T-cell (primary cell): ENCODE measurements around the gene TYK2. TPM values are rescaled to one million over a fixed set of nuclear protein-coding genes. Genes with fewer than 3 reads are reported as not detected.
"Not testable (repeated sequence)": the region's sequence is repeated elsewhere in the genome, so short reads cannot be mapped to it uniquely, and the experiment has no call there.

Experiments
- ATAC-seq, 4 experiments: fragments of 200-7000 bp in 3 of 4; fragments of 150-1000 bp in 1 of 4; cut with Tn5 transposase; replicated peaks in 1 of 4; 1 replicate in 3 of 4; 2 replicates in 1 of 4; pipeline ENCODE4 v1.10.0; 2021; ENCODE audit warnings: moderate library complexity in 3 of 4, mild to moderate bottlenecking in 2 of 4, moderate number of reproducible peaks in 1 of 4
- CTCF ChIA-PET, 2 donors: fragments of 300-600 bp; sonication (Branson Sonifier 250); formaldehyde crosslinking; loops; one replicate each; lab custom pipeline; 2022; ENCODE audit warnings: antibody characterized with exemption in 2 of 2; lab: Charles Lee
- POLR2A ChIA-PET, 2 donors: fragments of 300-600 bp; sonication (Branson Sonifier 250); formaldehyde crosslinking; loops; one replicate each; lab custom pipeline; 2022; ENCODE audit warnings: antibody characterized with exemption in 2 of 2; lab: Charles Lee
- DNase-seq, 35 experiments: peaks; one replicate each; pipeline versions ENCODE4 v3.0.0 to v3.0.0-alpha.2; 2013 to 2023
- H3K27ac ChIP-seq: one replicate; pipeline ENCODE4 v1.5.1; 2013; ENCODE audit warnings: low read length
- H3K27me3 ChIP-seq, 2 experiments: replicated peaks in 1 of 2; 1 replicate in 1 of 2; 2 replicates in 1 of 2; pipeline versions ENCODE4 v1.6.1 to v1.7.0; 2013; ENCODE audit warnings: low read length in 1 of 2, mixed read lengths in 1 of 2; ENCODE audit not compliant: control insufficient read depth in 2 of 2, insufficient read depth in 2 of 2; ENCODE audit errors: extremely low read depth in 1 of 2
- H3K36me3 ChIP-seq, 2 donors: 1 replicate in 1 of 2; 2 replicates in 1 of 2; pipeline versions ENCODE4 v1.6.1 to v1.7.0; 2013; ENCODE audit warnings: low read length in 1 of 2; ENCODE audit not compliant: control insufficient read depth in 2 of 2, insufficient read depth in 1 of 2; ENCODE audit errors: extremely low read depth in 1 of 2
- H3K4me1 ChIP-seq, 2 experiments: 1 replicate in 1 of 2; 2 replicates in 1 of 2; pipeline versions ENCODE4 v1.6.1 to v1.7.0; 2013; ENCODE audit warnings: low read length in 2 of 2, mixed read lengths in 1 of 2; ENCODE audit not compliant: insufficient read depth in 2 of 2, control insufficient read depth in 1 of 2; ENCODE audit errors: extremely low read depth in 1 of 2
- H3K4me3 ChIP-seq, 2 donors: 1 replicate in 1 of 2; 2 replicates in 1 of 2; pipeline versions ENCODE4 v1.5.1 to v1.7.0; 2013; ENCODE audit warnings: mild to moderate bottlenecking in 2 of 2, low read length in 1 of 2, moderate library complexity in 1 of 2; ENCODE audit not compliant: control insufficient read depth in 1 of 2; ENCODE audit errors: extremely low read depth in 1 of 2
- H3K9me3 ChIP-seq: 2 replicates; pipeline ENCODE4 v1.7.0; 2013
- H3K27ac Mint-ChIP-seq, 2 donors: one replicate each; pipeline ENCODE4 v1.8.0; 2020 to 2021; ENCODE audit warnings: mild to moderate bottlenecking in 2 of 2, mixed read lengths in 2 of 2
- H3K27me3 Mint-ChIP-seq, 2 donors: one replicate each; pipeline ENCODE4 v1.8.0; 2021 to 2022; ENCODE audit warnings: mixed read lengths in 2 of 2
- H3K36me3 Mint-ChIP-seq: one replicate; pipeline ENCODE4 v1.8.0; 2021; ENCODE audit warnings: mixed read lengths
- H3K4me1 Mint-ChIP-seq, 3 donors: one replicate each; pipeline ENCODE4 v1.8.0; 2020 to 2022; ENCODE audit warnings: mixed read lengths in 3 of 3, mild to moderate bottlenecking in 1 of 3
- H3K4me3 Mint-ChIP-seq, 3 donors: one replicate each; pipeline ENCODE4 v1.8.0; 2020 to 2022; ENCODE audit warnings: mild to moderate bottlenecking in 3 of 3, mixed read lengths in 3 of 3, moderate library complexity in 3 of 3
- H3K9me3 Mint-ChIP-seq, 3 donors: one replicate each; pipeline ENCODE4 v1.8.0; 2020 to 2022; ENCODE audit warnings: mixed read lengths in 3 of 3
- WGBS: methylation state at CpG from one replicate; pipeline ENCODE4 v1.1.5; 2013; ENCODE audit warnings: missing lambda C conversion rate; ENCODE audit not compliant: insufficient coverage; 5-methylcytosine and 5-hydroxymethylcytosine counted together
- total RNA-seq, 35 experiments: library from RNA in 6 of 35; stranded (reverse) in 6 of 35; fragments of 120-200 nt in 1 of 35; gene quantifications; one replicate each; pipeline versions ENCODE4 v1.2.1 to v1.2.4 and lab custom pipeline; 2013 to 2026

TYK2 gene
- total RNA-seq, 5 donors from 2014 or later (not counting 1 experiment from before 2014, with no cell fraction given): 277 to 346 (median 323) TPM

DNA sequence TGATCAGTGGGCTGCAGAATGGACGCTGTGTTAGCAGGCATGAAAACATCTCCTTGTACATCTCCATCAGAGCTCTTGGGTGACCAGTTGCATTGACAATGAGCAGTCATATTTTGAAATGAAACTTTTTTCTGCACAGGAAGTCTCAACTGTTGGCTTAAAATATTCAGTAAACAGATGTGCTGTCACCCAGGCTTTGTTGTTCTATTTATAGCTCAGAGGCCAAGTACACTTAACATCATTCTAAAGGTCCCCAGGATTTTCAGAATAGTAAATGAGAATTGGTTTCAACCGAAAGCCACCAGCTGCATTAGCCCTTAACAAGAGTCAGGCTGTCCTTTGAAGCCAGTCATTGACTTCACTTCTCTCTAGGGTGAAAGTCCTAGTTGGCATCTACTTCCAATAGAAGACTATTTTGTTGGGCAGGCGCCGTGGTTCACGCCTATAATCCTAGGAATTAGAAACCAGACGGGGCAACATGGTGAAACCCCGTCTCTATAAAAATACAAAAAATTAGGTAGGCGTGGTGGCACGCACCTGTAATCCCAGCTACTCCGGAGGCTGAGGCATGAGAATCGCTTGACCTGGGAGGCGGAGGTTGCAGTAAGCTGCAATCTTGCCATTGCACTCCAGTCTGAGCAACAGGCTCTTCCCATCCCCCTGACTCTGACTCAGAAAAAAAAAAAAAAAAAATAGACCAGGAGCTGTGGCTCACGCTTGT, 32.0 kb upstream of the TYK2 start:
- H3K27me3 ChIP-seq: peaks cover 0 to 17% of the 10 kb centered on the region in 2 experiments
- H3K4me1 ChIP-seq: peaks cover 19 to 75% of the 10 kb centered on the region in 2 experiments
- H3K4me3 ChIP-seq: no peak overlapping the region
- CTCF ChIA-PET: interaction anchor here (0.6 to 1.4 kb wide), 10 partner anchors 9 to 1872 kb away, joined by 3 to 9 read pairs (median 3); partner anchors contain the start of genes CDC37 (in 1 of the 2) and ICAM1 (in 1 of the 2)
- DNase-seq (peak in 2 of 35 experiments; percentile 21 to 69), ATAC-seq (peak in 3 of 4 experiments; percentile 12 to 27 (median 27))
- Mint-ChIP-seq H3K9me3 (no peaks in the 10 kb centered on the region), H3K27ac (peak overlapping the region; percentile 77 to 80), H3K27me3 (peaks cover 4 to 8% of the 10 kb centered on the region in 2 donors), H3K4me3 (peak overlapping the region in 2 of 3 donors; percentile 8 to 41), H3K36me3 (no peaks in the 10 kb centered on the region), H3K4me1 (peaks cover 48 to 64% (median 59%) of the 10 kb centered on the region in 3 donors)
- H3K27ac ChIP-seq: peak overlapping the region; percentile 77
- POLR2A ChIA-PET: interaction anchor here (0.6 to 2.0 kb wide), 4 partner anchors 9 to 312 kb away, joined by 3 to 6 read pairs (median 4); partner anchors contain the start of gene CDC37 (in 1 of the 2)
- 39% methylated on average over 10 of the region's 13 CpGs for WGBS
- H3K36me3 ChIP-seq: no peaks in the 10 kb centered on the region
- H3K9me3 ChIP-seq: no peaks in the 10 kb centered on the region

GRCh38 chr19:10411224-10411623, 30.9 kb upstream of the TYK2 start:
- H3K9me3 Mint-ChIP-seq, H3K9me3 ChIP-seq, ATAC-seq, H3K27ac ChIP-seq, H3K36me3 ChIP-seq, POLR2A ChIA-PET, H3K27me3 Mint-ChIP-seq, H3K4me3 ChIP-seq, H3K4me3 Mint-ChIP-seq, H3K27me3 ChIP-seq, DNase-seq, H3K36me3 Mint-ChIP-seq: not testable (repeated sequence)
- 86% methylated on average over 4 of the region's 5 CpGs for WGBS
- peak overlapping the region; percentile 74 to 77 for H3K27ac Mint-ChIP-seq
- peaks cover 22 to 75% of the 10 kb centered on the region in 2 experiments for H3K4me1 ChIP-seq
- CTCF ChIA-PET: interaction anchor here in 1 of 2 donors (1.1 kb wide), 1 partner anchor 24 kb away, joined by 3 read pairs; no protein-coding TSS in a partner anchor
- peaks cover 50 to 68% (median 61%) of the 10 kb centered on the region in 3 donors for H3K4me1 Mint-ChIP-seq

DNA sequence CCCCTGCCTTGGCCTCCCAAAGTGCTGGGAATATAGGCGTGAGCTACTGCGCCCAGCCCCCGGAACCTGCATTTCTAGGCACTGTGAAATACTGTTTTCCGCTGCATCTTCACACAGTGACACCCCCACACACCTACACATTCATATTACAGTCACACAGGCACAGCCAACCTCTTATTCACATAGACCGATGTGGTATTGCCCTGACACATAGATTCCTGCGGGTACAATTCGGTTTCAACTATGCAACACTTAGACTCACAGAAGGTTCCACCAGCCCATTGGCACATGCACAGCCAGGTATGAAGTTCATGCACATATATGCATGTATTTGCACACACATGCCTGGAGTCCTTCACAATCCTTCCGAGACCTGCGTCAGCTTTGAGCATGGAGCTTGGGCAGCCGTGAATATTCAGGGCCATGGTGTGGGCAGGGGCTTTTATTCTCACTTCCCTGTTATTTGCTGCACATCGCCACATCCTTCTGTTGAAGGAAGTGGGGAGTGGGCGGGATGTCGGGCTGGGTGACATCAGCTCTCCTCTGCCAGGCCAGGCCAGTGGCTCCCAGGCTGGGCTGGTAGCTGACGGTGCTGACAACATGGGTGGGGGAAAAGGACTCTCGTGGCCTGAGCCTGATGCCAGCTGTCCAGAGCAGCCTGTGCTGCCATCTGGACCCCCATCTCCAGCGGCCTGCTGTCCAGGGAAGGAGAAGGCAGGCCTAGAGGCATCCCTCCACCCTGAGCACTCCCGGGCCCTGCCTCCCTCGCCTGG, 28.3 kb upstream of the TYK2 start:
- peak overlapping the region; percentile 87 to 88 for H3K27ac Mint-ChIP-seq
- ATAC-seq (peak; percentile 25 to 52 (median 38)), DNase-seq (peak in 29 of 35 experiments; percentile 37 to 69 (median 54))
- no peaks in the 10 kb centered on the region for H3K9me3 ChIP-seq
- CTCF ChIA-PET: interaction anchor here (0.5 to 1.5 kb wide), 6 partner anchors 12 to 428 kb away, joined by 3 to 6 read pairs (median 4); partner anchors contain the start of genes PDE4A (in 1 of the 2) and RAVER1 (in 1 of the 2)
- no peaks in the 10 kb centered on the region for H3K36me3 Mint-ChIP-seq
- POLR2A ChIA-PET: interaction anchor here (0.6 kb wide), 2 partner anchors 19 to 26 kb away, joined by 3 to 9 read pairs; no protein-coding TSS in a partner anchor
- WGBS: 25% methylated on average over 11 of the region's 18 CpGs
- H3K9me3 Mint-ChIP-seq: no peaks in the 10 kb centered on the region
- no peaks in the 10 kb centered on the region for H3K27me3 Mint-ChIP-seq
- peak overlapping the region; percentile 24 to 44 for H3K4me3 ChIP-seq
- H3K36me3 ChIP-seq: no peaks in the 10 kb centered on the region
- H3K27ac ChIP-seq: peak overlapping the region; percentile 54
- H3K4me3 Mint-ChIP-seq: peak overlapping the region; percentile 49 to 66 (median 63)
- peaks cover 65 to 78% (median 72%) of the 10 kb centered on the region in 3 donors for H3K4me1 Mint-ChIP-seq
- peaks cover 31 to 91% of the 10 kb centered on the region in 2 experiments for H3K4me1 ChIP-seq
- peaks cover 0 to 16% of the 10 kb centered on the region in 2 experiments for H3K27me3 ChIP-seq

GRCh38 chr19:10407096-10407495, 26.7 kb upstream of the TYK2 start:
- peaks cover 33 to 90% of the 10 kb centered on the region in 2 experiments for H3K4me1 ChIP-seq
- H3K27me3 ChIP-seq: peaks cover 0 to 16% of the 10 kb centered on the region in 2 experiments
- Mint-ChIP-seq H3K27me3 (no peaks in the 10 kb centered on the region), H3K4me3 (peak overlapping the region in 1 of 3 donors; percentile 34), H3K9me3 (no peaks in the 10 kb centered on the region), H3K36me3 (no peaks in the 10 kb centered on the region), H3K4me1 (peaks cover 69 to 79% (median 70%) of the 10 kb centered on the region in 3 donors), H3K27ac (peak overlapping the region; percentile 85 to 90)
- H3K36me3 ChIP-seq: no peaks in the 10 kb centered on the region
- POLR2A ChIA-PET: interaction anchor here in 1 of 2 donors (0.7 kb wide), 1 partner anchor 148 kb away, joined by 3 read pairs; no protein-coding TSS in a partner anchor
- H3K4me3 ChIP-seq: no peak overlapping the region
- DNase-seq (peak in 1 of 35 experiments; percentile 34), ATAC-seq (no peak)
- peak overlapping the region; percentile 57 for H3K27ac ChIP-seq
- H3K9me3 ChIP-seq: no peaks in the 10 kb centered on the region
- CTCF ChIA-PET: interaction anchor here (0.6 to 2.9 kb wide), 7 partner anchors 9 to 540 kb away, joined by 3 to 21 read pairs (median 5); no protein-coding TSS in a partner anchor

DNA sequence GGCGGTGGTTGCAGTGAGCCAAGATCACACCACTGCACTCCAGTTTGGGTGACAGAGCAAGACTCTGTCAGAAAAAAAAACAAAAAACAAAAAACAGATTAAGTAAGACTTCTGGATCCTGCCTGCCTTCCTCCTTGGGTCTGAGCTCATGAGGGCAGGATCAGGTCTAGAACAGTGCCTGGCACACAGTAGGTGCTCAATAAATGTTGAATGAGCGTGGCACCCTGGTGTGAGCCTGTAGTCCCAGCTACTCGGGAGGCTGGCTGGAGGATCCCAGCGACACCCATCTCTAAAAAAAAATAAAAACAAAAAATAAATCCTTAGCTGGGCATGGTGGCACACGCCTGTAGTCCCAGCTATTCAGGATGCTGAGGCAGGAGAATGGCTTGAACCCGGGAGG, 25.8 kb upstream of the TYK2 start:
- H3K4me3 ChIP-seq: no peak overlapping the region
- Mint-ChIP-seq H3K27ac (peak overlapping the region; percentile 77 to 90), H3K4me1 (peaks cover 70 to 79% (median 79%) of the 10 kb centered on the region in 3 donors), H3K9me3 (no peaks in the 10 kb centered on the region), H3K36me3 (no peaks in the 10 kb centered on the region), H3K27me3 (no peaks in the 10 kb centered on the region), H3K4me3 (peak overlapping the region in 1 of 3 donors; percentile 95)
- peaks cover 0 to 16% of the 10 kb centered on the region in 2 experiments for H3K27me3 ChIP-seq
- no peaks in the 10 kb centered on the region for H3K36me3 ChIP-seq
- peaks cover 37 to 90% of the 10 kb centered on the region in 2 experiments for H3K4me1 ChIP-seq
- CTCF ChIA-PET: interaction anchor here (0.5 to 2.9 kb wide), 10 partner anchors 9 to 294 kb away, joined by 3 to 21 read pairs (median 6); no protein-coding TSS in a partner anchor
- no peaks in the 10 kb centered on the region for H3K9me3 ChIP-seq
- H3K27ac ChIP-seq: peak overlapping the region; percentile 57
- POLR2A ChIA-PET: interaction anchor here in 1 of 2 donors (0.6 to 0.7 kb wide), 5 partner anchors 29 to 326 kb away, joined by 3 to 12 read pairs (median 4); no protein-coding TSS in a partner anchor
- DNase-seq (no peak), ATAC-seq (no peak)
- WGBS: 94% methylated on average over 3 of the region's 6 CpGs
